Caco-2 (cell line): Measurements from ENCODE around the gene KATNAL1. TPM values are rescaled to one million over a fixed set of nuclear protein-coding genes. Genes with fewer than 3 reads are reported as not detected.

ENCODE experiments used
- BruUV-seq: library from RNA; stranded (reverse); fragments of 400-500 nt; replicated peaks from 2 replicates; lab custom pipeline; 2021; lab: Mats Ljungman, UMichigan
- CTCF ChIA-PET: fragments of 300-600 bp; sonication (Branson Sonifier 250); formaldehyde crosslinking; loops from one replicate; lab custom pipeline; 2022; ENCODE audit warnings: antibody characterized with exemption; lab: Charles Lee
- POLR2A ChIA-PET: fragments of 300-600 bp; sonication (Branson Sonifier 250); formaldehyde crosslinking; loops from one replicate; lab custom pipeline; 2022; ENCODE audit warnings: antibody characterized with exemption; lab: Charles Lee
- DNase-seq, 2 experiments: peaks; one replicate each; pipeline versions ENCODE4 v3.0.0 to v3.0.0-alpha.2; 2020 to 2022
- H3K27me3 ChIP-seq: replicated peaks from 2 replicates; pipeline ENCODE4 v1.6.0; 2011; ENCODE audit warnings: low read length; ENCODE audit not compliant: control insufficient read depth, insufficient read depth
- H3K36me3 ChIP-seq: 2 replicates; pipeline ENCODE4 v1.5.1; 2011; ENCODE audit warnings: low read length; ENCODE audit not compliant: control insufficient read depth, insufficient read depth
- H3K4me1 ChIP-seq: fragments of 250-450 bp; sonication (Bioruptor Pico); 2 replicates; pipeline ENCODE4 v1.5.1; 2020; ENCODE audit warnings: mild to moderate bottlenecking
- H3K4me3 ChIP-seq: 2 replicates; pipeline ENCODE4 v1.5.1; 2011; ENCODE audit warnings: low read depth, mild to moderate bottlenecking, control low read depth, low read length
- H3K9me3 ChIP-seq: fragments of 250-450 bp; sonication (Bioruptor Pico); 2 replicates; pipeline ENCODE4 v1.5.1; 2020; ENCODE audit warnings: mild to moderate bottlenecking, moderate library complexity
- H3K27ac Mint-ChIP-seq: one replicate; pipeline ENCODE4 v1.8.0; 2022; ENCODE audit warnings: mixed read lengths; ENCODE audit not compliant: unreplicated experiment
- H3K27me3 Mint-ChIP-seq: one replicate; pipeline ENCODE4 v1.8.0; 2022; ENCODE audit warnings: mixed read lengths; ENCODE audit not compliant: insufficient read depth, unreplicated experiment
- H3K36me3 Mint-ChIP-seq: one replicate; pipeline ENCODE4 v1.8.0; 2022; ENCODE audit warnings: mild to moderate bottlenecking, mixed read lengths; ENCODE audit not compliant: insufficient read depth, unreplicated experiment
- H3K4me1 Mint-ChIP-seq: one replicate; pipeline ENCODE4 v1.8.0; 2022; ENCODE audit warnings: low read depth, mixed read lengths; ENCODE audit not compliant: unreplicated experiment
- H3K4me3 Mint-ChIP-seq: one replicate; pipeline ENCODE4 v1.8.0; 2022; ENCODE audit warnings: mild to moderate bottlenecking, moderate library complexity, mixed read lengths; ENCODE audit not compliant: unreplicated experiment
- H3K9me3 Mint-ChIP-seq: one replicate; pipeline ENCODE4 v1.8.0; 2022; ENCODE audit warnings: mixed read lengths; ENCODE audit not compliant: unreplicated experiment
- intact Hi-C: fragments of 100-400 bp; cut with micrococcal nuclease; formaldehyde crosslinking; loops from one replicate; pipeline ENCODE4 v1.10.0; 2022; ENCODE audit not compliant: unreplicated experiment
- total RNA-seq: library from RNA; stranded (reverse); gene quantifications from 2 replicates; pipeline ENCODE4 v1.2.3, GENCODE V29; 2022
- TF ChIP-seq, protein P1 (sequence below), 2 experiments: fragments of 200-600 bp in 1 of 2; IDR thresholded peaks; 1 replicate in 1 of 2; 2 replicates in 1 of 2; pipeline versions ENCODE4 v1.5.1 to v1.8.0; 2011 to 2022; ENCODE audit warnings: antibody characterized with exemption in 1 of 2, control low read depth in 1 of 2, inconsistent platforms in 1 of 2, low read depth in 1 of 2, low read length in 1 of 2, mild to moderate bottlenecking in 1 of 2, moderate library complexity in 1 of 2; ENCODE audit not compliant: insufficient read depth in 1 of 2, severe bottlenecking in 1 of 2, unreplicated experiment in 1 of 2

KATNAL1 gene
- total RNA-seq, 1 experiment from 2014 or later, result 8.1 TPM

DNA sequence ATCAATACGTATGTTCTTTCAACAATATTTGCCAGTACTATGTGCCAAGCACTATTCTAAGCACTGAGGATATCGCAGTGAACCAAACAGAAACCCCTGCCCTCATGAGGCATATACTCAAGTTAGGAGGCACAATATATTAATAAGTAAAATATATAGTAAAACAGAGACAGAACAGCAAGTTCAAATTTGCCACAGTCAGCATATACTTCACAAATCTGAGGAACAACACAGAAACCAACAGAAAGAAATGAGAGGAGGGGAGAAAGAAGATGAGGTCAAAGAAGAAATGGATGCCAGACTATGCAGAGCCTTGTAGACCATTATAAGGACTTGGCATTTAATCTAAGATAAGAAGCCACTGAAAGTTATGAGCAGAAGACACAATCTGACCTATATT lies 59.9 kb downstream of the KATNAL1 start:
- Mint-ChIP-seq H3K9me3 (no peaks in the 10 kb centered on the region), H3K4me1 (no peaks in the 10 kb centered on the region), H3K27ac (no peak overlapping the region), H3K27me3 (no peaks in the 10 kb centered on the region), H3K36me3 (no peaks in the 10 kb centered on the region), H3K4me3 (no peak overlapping the region)
- Histone ChIP-seq H3K4me3 (no peak overlapping the region), H3K27me3 (no peaks in the 10 kb centered on the region), H3K4me1 (no peaks in the 10 kb centered on the region), H3K9me3 (peaks cover 5% of the 10 kb centered on the region; the same call in 1 of the 2 replicates), H3K36me3 (no peaks in the 10 kb centered on the region)
- intact Hi-C loops, result no loop called here
- no peak for DNase-seq
- BruUV-seq, result no TSS peak
- ChIA-PET CTCF (no interaction called here), POLR2A (no interaction called here)
- TF ChIP-seq, protein P1, sequence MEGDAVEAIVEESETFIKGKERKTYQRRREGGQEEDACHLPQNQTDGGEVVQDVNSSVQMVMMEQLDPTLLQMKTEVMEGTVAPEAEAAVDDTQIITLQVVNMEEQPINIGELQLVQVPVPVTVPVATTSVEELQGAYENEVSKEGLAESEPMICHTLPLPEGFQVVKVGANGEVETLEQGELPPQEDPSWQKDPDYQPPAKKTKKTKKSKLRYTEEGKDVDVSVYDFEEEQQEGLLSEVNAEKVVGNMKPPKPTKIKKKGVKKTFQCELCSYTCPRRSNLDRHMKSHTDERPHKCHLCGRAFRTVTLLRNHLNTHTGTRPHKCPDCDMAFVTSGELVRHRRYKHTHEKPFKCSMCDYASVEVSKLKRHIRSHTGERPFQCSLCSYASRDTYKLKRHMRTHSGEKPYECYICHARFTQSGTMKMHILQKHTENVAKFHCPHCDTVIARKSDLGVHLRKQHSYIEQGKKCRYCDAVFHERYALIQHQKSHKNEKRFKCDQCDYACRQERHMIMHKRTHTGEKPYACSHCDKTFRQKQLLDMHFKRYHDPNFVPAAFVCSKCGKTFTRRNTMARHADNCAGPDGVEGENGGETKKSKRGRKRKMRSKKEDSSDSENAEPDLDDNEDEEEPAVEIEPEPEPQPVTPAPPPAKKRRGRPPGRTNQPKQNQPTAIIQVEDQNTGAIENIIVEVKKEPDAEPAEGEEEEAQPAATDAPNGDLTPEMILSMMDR (IDR thresholded peaks at IDR 0.05; ENCODE audit: insufficient read depth in 1 of 2, low read depth in 1 of 2, low read length in 1 of 2, severe bottlenecking in 1 of 2, unreplicated experiment in 1 of 2), result no peak

DNA sequence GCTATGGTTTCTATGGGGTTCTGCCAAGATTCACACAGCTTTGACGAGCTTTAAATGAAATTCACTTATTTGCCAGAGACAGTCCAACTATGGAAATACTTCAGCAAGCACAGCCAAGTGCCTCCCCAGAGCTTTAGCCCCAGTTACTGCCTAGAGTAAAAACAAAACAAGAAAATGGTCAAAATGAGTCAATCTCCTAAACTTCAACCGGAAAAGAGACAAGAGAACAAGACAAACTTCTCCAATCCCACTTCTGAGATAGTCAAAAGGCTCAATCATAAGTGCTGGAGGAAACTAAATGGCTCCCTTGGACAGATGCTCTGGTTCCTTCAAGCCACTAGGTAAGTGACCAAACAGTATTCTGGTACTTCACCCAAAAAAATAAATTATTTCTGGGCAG lies 65.8 kb downstream of the KATNAL1 start:
- Mint-ChIP-seq H3K27me3 (no peaks in the 10 kb centered on the region), H3K9me3 (no peaks in the 10 kb centered on the region), H3K36me3 (no peaks in the 10 kb centered on the region), H3K27ac (no peak overlapping the region), H3K4me1 (no peaks in the 10 kb centered on the region), H3K4me3 (no peak overlapping the region)
- TF ChIP-seq, protein P1 (IDR thresholded peaks at IDR 0.05; ENCODE audit: insufficient read depth in 1 of 2, low read depth in 1 of 2, low read length in 1 of 2, severe bottlenecking in 1 of 2, unreplicated experiment in 1 of 2), result no peak
- H3K4me3 ChIP-seq, result no peak overlapping the region
- BruUV-seq, result no TSS peak
- POLR2A ChIA-PET, result no interaction called here
- no peaks in the 10 kb centered on the region for H3K9me3 ChIP-seq
- CTCF ChIA-PET, result no interaction called here
- intact Hi-C loops, result no loop called here
- H3K36me3 ChIP-seq, result no peaks in the 10 kb centered on the region
- H3K4me1 ChIP-seq, result no peaks in the 10 kb centered on the region
- no peak for DNase-seq
- no peaks in the 10 kb centered on the region for H3K27me3 ChIP-seq

DNA sequence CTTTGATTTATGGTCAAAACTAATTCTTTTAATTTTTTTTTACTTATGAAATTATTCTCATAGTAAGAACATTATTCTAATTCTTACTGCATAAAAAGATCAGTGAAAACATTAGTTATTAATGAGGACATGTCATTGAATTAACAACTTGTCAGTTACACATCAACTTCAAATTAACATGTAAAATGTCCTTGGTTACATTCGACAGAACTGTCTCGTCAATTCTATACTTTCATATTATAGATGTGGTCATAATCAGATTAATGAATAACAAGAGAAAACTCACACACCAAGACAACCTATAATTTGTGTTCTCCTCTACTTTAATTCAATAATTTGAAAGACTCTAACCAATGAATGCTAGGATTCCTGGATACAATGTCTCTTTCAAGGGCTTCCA lies 66.7 kb downstream of the KATNAL1 start:
- no TSS peak for BruUV-seq
- POLR2A ChIA-PET, result no interaction called here

More for the DNA sequence above, 66.7 kb downstream of the KATNAL1 start:
- no peak for DNase-seq
- no peaks in the 10 kb centered on the region for H3K9me3 ChIP-seq
- Mint-ChIP-seq H3K9me3 (no peaks in the 10 kb centered on the region), H3K4me1 (no peaks in the 10 kb centered on the region), H3K4me3 (no peak overlapping the region), H3K27me3 (no peaks in the 10 kb centered on the region), H3K36me3 (no peaks in the 10 kb centered on the region), H3K27ac (no peak overlapping the region)
- CTCF ChIA-PET, result no interaction called here
- no peak overlapping the region for H3K4me3 ChIP-seq
- TF ChIP-seq, protein P1 (IDR thresholded peaks at IDR 0.05; ENCODE audit: insufficient read depth in 1 of 2, low read depth in 1 of 2, low read length in 1 of 2, severe bottlenecking in 1 of 2, unreplicated experiment in 1 of 2), result no peak
- no peaks in the 10 kb centered on the region for H3K27me3 ChIP-seq
- no peaks in the 10 kb centered on the region for H3K36me3 ChIP-seq
- H3K4me1 ChIP-seq, result no peaks in the 10 kb centered on the region
- intact Hi-C loops, result no loop called here
